H9 (cell line): ENCODE data around the gene TTC9B. TPM values are rescaled to one million over a fixed set of nuclear protein-coding genes. Genes with fewer than 3 reads are reported as not detected.

ENCODE experiments used
- DNase-seq: peaks from one replicate; pipeline ENCODE4 v3.0.0-alpha.2; 2017
- H2AFZ ChIP-seq: one replicate; pipeline ENCODE4 v1.6.1; 2013; ENCODE audit warnings: mild to moderate bottlenecking, low read length, control low read depth, moderate library complexity
- H2AK5ac ChIP-seq: 2 replicates; pipeline ENCODE4 v1.6.1; 2013; ENCODE audit warnings: low read length, control low read depth, mixed read lengths; ENCODE audit not compliant: insufficient read length
- H2BK120ac ChIP-seq: one replicate; pipeline ENCODE4 v1.6.1; 2013; ENCODE audit warnings: low read depth, mild to moderate bottlenecking, low read length, control low read depth, inconsistent platforms; ENCODE audit not compliant: poor library complexity, severe bottlenecking
- H2BK12ac ChIP-seq: 2 replicates; pipeline ENCODE4 v1.6.1; 2013; ENCODE audit warnings: low read length, control low read depth, mixed read lengths, low read depth; ENCODE audit not compliant: insufficient read length
- H2BK15ac ChIP-seq: 2 replicates; pipeline ENCODE4 v1.6.1; 2013; ENCODE audit warnings: low read depth, low read length, control low read depth
- H2BK20ac ChIP-seq: one replicate; pipeline ENCODE4 v1.6.1; 2013; ENCODE audit warnings: low read depth, mild to moderate bottlenecking, low read length, control low read depth, inconsistent platforms; ENCODE audit not compliant: poor library complexity, severe bottlenecking
- H2BK5ac ChIP-seq: 2 replicates; pipeline ENCODE4 v1.6.1; 2013; ENCODE audit warnings: low read length, control low read depth, mixed read lengths; ENCODE audit not compliant: insufficient read length
- H3K14ac ChIP-seq: 2 replicates; pipeline ENCODE4 v1.6.1; 2013; ENCODE audit warnings: low read length, control low read depth; ENCODE audit not compliant: insufficient read depth
- H3K18ac ChIP-seq: 2 replicates; pipeline ENCODE4 v1.6.1; 2013; ENCODE audit warnings: low read depth, mild to moderate bottlenecking, mixed read lengths, low read length, control low read depth; ENCODE audit not compliant: insufficient read length
- H3K23ac ChIP-seq: 2 replicates; pipeline ENCODE4 v1.6.1; 2013; ENCODE audit warnings: low read length, control low read depth, mixed read lengths, low read depth; ENCODE audit not compliant: insufficient read length
- H3K23me2 ChIP-seq: 2 replicates; pipeline ENCODE4 v1.6.1; 2013; ENCODE audit warnings: low read depth, mild to moderate bottlenecking, mixed read lengths, low read length, control low read depth; ENCODE audit not compliant: insufficient read length, poor library complexity, severe bottlenecking
- H3K27ac ChIP-seq: 2 replicates; pipeline ENCODE4 v1.5.1; 2013; ENCODE audit warnings: low read length, control low read depth, mixed read lengths, low read depth; ENCODE audit not compliant: insufficient read length
- H3K27me3 ChIP-seq: 2 replicates; pipeline ENCODE4 v1.6.1; 2013; ENCODE audit warnings: low read length, control low read depth, inconsistent platforms; ENCODE audit not compliant: insufficient read depth
- H3K4ac ChIP-seq: 2 replicates; pipeline ENCODE4 v1.6.1; 2013; ENCODE audit warnings: low read depth, mild to moderate bottlenecking, control low read depth, inconsistent platforms, low read length, moderate library complexity
- H3K4me1 ChIP-seq: 2 replicates; pipeline ENCODE4 v1.6.1; 2013; ENCODE audit warnings: low read length, control low read depth, inconsistent platforms; ENCODE audit not compliant: insufficient read depth
- H3K4me2 ChIP-seq: 2 replicates; pipeline ENCODE4 v1.6.1; 2013; ENCODE audit warnings: low read length, control low read depth, mixed read lengths; ENCODE audit not compliant: insufficient read length, insufficient read depth
- H3K56ac ChIP-seq: 2 replicates; pipeline ENCODE4 v1.6.1; 2013; ENCODE audit warnings: low read depth, mild to moderate bottlenecking, mixed read lengths, low read length, control low read depth; ENCODE audit not compliant: insufficient read length
- H3K79me1 ChIP-seq: 2 replicates; pipeline ENCODE4 v1.6.1; 2013; ENCODE audit warnings: low read depth, mild to moderate bottlenecking, moderate library complexity, low read length, control low read depth, inconsistent platforms; ENCODE audit not compliant: insufficient read depth, poor library complexity, severe bottlenecking
- H3K79me2 ChIP-seq: 2 replicates; pipeline ENCODE4 v1.6.1; 2013; ENCODE audit warnings: low read length, control low read depth, inconsistent platforms; ENCODE audit not compliant: insufficient read depth
- H3K9ac ChIP-seq: 2 replicates; pipeline ENCODE4 v1.6.1; 2013; ENCODE audit warnings: low read length, control low read depth, mixed read lengths; ENCODE audit not compliant: insufficient read length; ENCODE audit errors: extremely low read depth
- H3K9me3 ChIP-seq: one replicate; pipeline ENCODE4 v1.6.1; 2013; ENCODE audit warnings: low read depth, low read length, inconsistent platforms; ENCODE audit not compliant: control insufficient read depth
- H3T11ph ChIP-seq: one replicate; pipeline ENCODE4 v1.6.1; 2013; ENCODE audit warnings: mild to moderate bottlenecking, low read length, control low read depth, inconsistent platforms
- H4K20me1 ChIP-seq: one replicate; pipeline ENCODE4 v1.6.1; 2013; ENCODE audit not compliant: control insufficient read depth, insufficient read length, insufficient read depth
- H4K5ac ChIP-seq: 2 replicates; pipeline ENCODE4 v1.6.1; 2013; ENCODE audit warnings: low read depth, mild to moderate bottlenecking, mixed read lengths, low read length, control low read depth; ENCODE audit not compliant: insufficient read length
- H4K8ac ChIP-seq: replicated peaks from 2 replicates; pipeline ENCODE4 v1.6.1; 2013; ENCODE audit warnings: low read length, control low read depth, mixed read lengths, low read depth; ENCODE audit not compliant: insufficient read length
- H4K91ac ChIP-seq: 2 replicates; pipeline ENCODE4 v1.6.1; 2013; ENCODE audit warnings: low read depth, mild to moderate bottlenecking, moderate library complexity, mixed read lengths, low read length, control low read depth; ENCODE audit not compliant: insufficient read length
- H3K27ac Mint-ChIP-seq, 3 experiments: 2 replicates in 2 of 3; 3 replicates in 1 of 3; pipeline ENCODE4 v1.8.0; 2020 to 2021; ENCODE audit warnings: mixed read lengths in 3 of 3, mild to moderate bottlenecking in 1 of 3, moderate library complexity in 1 of 3
- H3K27me3 Mint-ChIP-seq: 2 replicates; pipeline ENCODE4 v1.8.0; 2021; ENCODE audit warnings: low read depth, mild to moderate bottlenecking, moderate library complexity, mixed read lengths
- H3K36me3 Mint-ChIP-seq, 3 experiments: 2 replicates in 2 of 3; 3 replicates in 1 of 3; pipeline ENCODE4 v1.8.0; 2020 to 2021; ENCODE audit warnings: low read depth in 3 of 3, mixed read lengths in 3 of 3; ENCODE audit not compliant: insufficient read depth in 1 of 3
- H3K4me1 Mint-ChIP-seq, 2 experiments: 2 replicates each; pipeline ENCODE4 v1.8.0; 2020; ENCODE audit warnings: mixed read lengths in 2 of 2
- H3K4me3 Mint-ChIP-seq, 2 experiments: 2 replicates in 1 of 2; 3 replicates in 1 of 2; pipeline ENCODE4 v1.8.0; 2020 to 2021; ENCODE audit warnings: mild to moderate bottlenecking in 2 of 2, mixed read lengths in 2 of 2, moderate library complexity in 1 of 2
- H3K9me3 Mint-ChIP-seq, 2 experiments: 2 replicates in 1 of 2; 3 replicates in 1 of 2; pipeline ENCODE4 v1.8.0; 2020; ENCODE audit warnings: mild to moderate bottlenecking in 2 of 2, mixed read lengths in 2 of 2, moderate library complexity in 1 of 2
- CTCF ChIP-seq: fragments of 200-600 bp; sonication (generic); conservative IDR thresholded peaks from 3 replicates; pipeline ENCODE4 v1.8.0; 2021; ENCODE audit warnings: antibody characterized with exemption, mild to moderate bottlenecking
- WGBS: extraction: QIAGEN DNeasy Blood & Tissue Kit; methylation state at CpG from one replicate; pipeline ENCODE4 v1.1.7; 2013; ENCODE audit warnings: missing lambda C conversion rate, low lambda C conversion rate, mixed read lengths; ENCODE audit not compliant: insufficient read length; ENCODE audit errors: extremely low coverage; 5-methylcytosine and 5-hydroxymethylcytosine counted together
- total RNA-seq: library from RNA; stranded (reverse); gene quantifications from 2 replicates; pipeline ENCODE4 v1.2.1, GENCODE V29; 2021

Gene TTC9B
- total RNA-seq, 1 experiment from 2014 or later: 0.15 TPM

- H3K4me1 Mint-ChIP-seq: peaks cover 4 to 8% of the 10 kb centered on the region in 2 experiments; a peak in 2 of 4 replicates
- no peak for TF ChIP-seq CTCF
- no peak overlapping the region for H4K91ac ChIP-seq
- no peak overlapping the region for H2AFZ ChIP-seq
- DNase-seq: no peak
- H2BK15ac ChIP-seq: no peak overlapping the region
- WGBS: no CpG with 5 or more reads among the region's 6 CpGs
- H3K18ac ChIP-seq: no peak overlapping the region
- no peaks in the 10 kb centered on the region for H3K27me3 ChIP-seq
- H2BK120ac ChIP-seq: no peak overlapping the region
- H4K20me1 ChIP-seq: no peaks in the 10 kb centered on the region
- no peak overlapping the region for H3K23ac ChIP-seq
- H3K36me3 Mint-ChIP-seq: peaks cover 7 to 46% (median 41%) of the 10 kb centered on the region in 3 experiments; a peak in 6 of 7 replicates
- H2BK5ac ChIP-seq: no peak overlapping the region
- H3K27ac Mint-ChIP-seq: no peak overlapping the region
- no peak overlapping the region for H3K4ac ChIP-seq
- no peaks in the 10 kb centered on the region for H3K9me3 ChIP-seq
- H3K9ac ChIP-seq: no peak overlapping the region
- no peak overlapping the region for H3K14ac ChIP-seq
- H3K23me2 ChIP-seq: no peaks in the 10 kb centered on the region
- no peak overlapping the region for H3K27ac ChIP-seq
- H2BK20ac ChIP-seq: no peak overlapping the region
- no peak overlapping the region for H3K4me3 Mint-ChIP-seq
- H2BK12ac ChIP-seq: no peak overlapping the region
- H3K79me2 ChIP-seq: no peaks in the 10 kb centered on the region; the same call in 1 of the 2 replicates
- H3K79me1 ChIP-seq: no peaks in the 10 kb centered on the region
- no peak overlapping the region for H4K5ac ChIP-seq
- no peaks in the 10 kb centered on the region; the same call in 1 of the 2 replicates for H3K4me1 ChIP-seq
- no peak overlapping the region for H3K56ac ChIP-seq
- no peaks in the 10 kb centered on the region for H3K9me3 Mint-ChIP-seq
- no peak overlapping the region for H3K4me2 ChIP-seq
- H2AK5ac ChIP-seq: no peak overlapping the region
- no peak overlapping the region for H4K8ac ChIP-seq
- H3T11ph ChIP-seq: no peak overlapping the region
- H3K27me3 Mint-ChIP-seq: no peaks in the 10 kb centered on the region
These were observed 22.1 kb upstream of the TTC9B start for GRCh38 chr19:40240332-40240731.
